Mesenchymal stem cell (in vitro differentiated cells and primary cell): ENCODE data around the gene MTSS2.
"Not testable (repeated sequence)": the region's sequence is repeated elsewhere in the genome, so short reads cannot be mapped to it uniquely, and the experiment has no call there.

Experiments
- DNase-seq: peaks from one replicate; pipeline ENCODE4 v3.0.0-alpha.2; 2013
- H2AFZ ChIP-seq: one replicate; pipeline ENCODE4 v1.6.1; 2013; ENCODE audit warnings: low read depth, mild to moderate bottlenecking, control low read depth, inconsistent platforms, low read length, moderate library complexity
- H2AK5ac ChIP-seq: 2 replicates; pipeline ENCODE4 v1.6.1; 2013; ENCODE audit warnings: low read length, moderate library complexity, mild to moderate bottlenecking, inconsistent platforms; ENCODE audit not compliant: severe bottlenecking
- H2BK120ac ChIP-seq: one replicate; pipeline ENCODE4 v1.6.1; 2013; ENCODE audit warnings: low read depth, mild to moderate bottlenecking, inconsistent platforms, low read length, moderate library complexity
- H2BK12ac ChIP-seq, 2 experiments: one replicate each; pipeline ENCODE4 v1.6.1; 2013; ENCODE audit warnings: inconsistent platforms in 2 of 2, low read length in 2 of 2, mild to moderate bottlenecking in 2 of 2, moderate library complexity in 2 of 2, control low read depth in 1 of 2
- H2BK15ac ChIP-seq: one replicate; pipeline ENCODE4 v1.6.1; 2013; ENCODE audit warnings: mild to moderate bottlenecking, low read depth, inconsistent platforms; ENCODE audit not compliant: poor library complexity, severe bottlenecking
- H2BK5ac ChIP-seq: 2 replicates; pipeline ENCODE4 v1.6.1; 2013; ENCODE audit warnings: low read depth, mild to moderate bottlenecking, low read length, control low read depth, inconsistent platforms; ENCODE audit not compliant: poor library complexity, severe bottlenecking
- H3K14ac ChIP-seq, 2 experiments: one replicate each; pipeline ENCODE4 v1.6.1; 2013; ENCODE audit warnings: inconsistent platforms in 2 of 2, low read length in 2 of 2, control low read depth in 1 of 2, mild to moderate bottlenecking in 1 of 2, moderate library complexity in 1 of 2
- H3K18ac ChIP-seq, 2 experiments: one replicate each; pipeline ENCODE4 v1.6.1; 2013; ENCODE audit warnings: inconsistent platforms in 2 of 2, low read length in 2 of 2, control low read depth in 1 of 2, low read depth in 1 of 2, mild to moderate bottlenecking in 1 of 2
- H3K23ac ChIP-seq, 2 experiments: one replicate each; pipeline ENCODE4 v1.6.1; 2013; ENCODE audit warnings: inconsistent platforms in 2 of 2, low read length in 2 of 2, mild to moderate bottlenecking in 2 of 2, moderate library complexity in 2 of 2, control low read depth in 1 of 2
- H3K27ac ChIP-seq: 2 replicates; pipeline ENCODE4 v1.5.1; 2013; ENCODE audit warnings: mild to moderate bottlenecking, moderate library complexity, low read length, control low read depth, inconsistent platforms; ENCODE audit not compliant: poor library complexity, severe bottlenecking
- H3K27me3 ChIP-seq, 2 experiments: 2 replicates each; pipeline versions ENCODE4 v1.6.1 to v1.7.0; 2013; ENCODE audit warnings: low read length in 2 of 2, mild to moderate bottlenecking in 2 of 2, moderate library complexity in 2 of 2, control low read depth in 1 of 2, inconsistent platforms in 1 of 2; ENCODE audit not compliant: control insufficient read depth in 1 of 2, insufficient read depth in 1 of 2
- H3K36me3 ChIP-seq, 2 experiments: 2 replicates each; pipeline versions ENCODE4 v1.6.1 to v1.7.0; 2013; ENCODE audit warnings: low read length in 2 of 2, control low read depth in 1 of 2, inconsistent platforms in 1 of 2, low read depth in 1 of 2, mild to moderate bottlenecking in 1 of 2; ENCODE audit not compliant: insufficient read depth in 2 of 2, control insufficient read depth in 1 of 2
- H3K4ac ChIP-seq, 2 experiments: one replicate each; pipeline ENCODE4 v1.6.1; 2013; ENCODE audit warnings: inconsistent platforms in 2 of 2, low read length in 2 of 2, mild to moderate bottlenecking in 2 of 2, moderate library complexity in 2 of 2, control low read depth in 1 of 2, low read depth in 1 of 2
- H3K4me1 ChIP-seq: 2 replicates; pipeline ENCODE4 v1.6.1; 2013; ENCODE audit warnings: low read depth, low read length, control low read depth; ENCODE audit not compliant: control insufficient read depth, insufficient read depth
- H3K4me2 ChIP-seq: 2 replicates; pipeline ENCODE4 v1.6.1; 2013; ENCODE audit warnings: low read length, mild to moderate bottlenecking, inconsistent platforms; ENCODE audit not compliant: poor library complexity, severe bottlenecking
- H3K4me3 ChIP-seq, 2 experiments: 2 replicates each; pipeline versions ENCODE4 v1.5.1 to v1.7.0; 2013; ENCODE audit warnings: low read length in 2 of 2, mild to moderate bottlenecking in 2 of 2, control low read depth in 1 of 2, low read depth in 1 of 2; ENCODE audit not compliant: insufficient read depth in 1 of 2
- H3K79me1 ChIP-seq: replicated peaks from 2 replicates; pipeline ENCODE4 v1.6.1; 2013; ENCODE audit warnings: mild to moderate bottlenecking, control low read depth, low read length, inconsistent platforms; ENCODE audit not compliant: poor library complexity, severe bottlenecking
- H3K9ac ChIP-seq: 2 replicates; pipeline ENCODE4 v1.7.0; 2013; ENCODE audit warnings: mild to moderate bottlenecking, low read length, moderate library complexity
- H3K9me3 ChIP-seq: 2 replicates; pipeline ENCODE4 v1.7.0; 2013; ENCODE audit warnings: mild to moderate bottlenecking, low read length; ENCODE audit not compliant: control insufficient read depth
- H4K8ac ChIP-seq: one replicate; pipeline ENCODE4 v1.6.1; 2013; ENCODE audit warnings: inconsistent platforms, mild to moderate bottlenecking, low read length, moderate library complexity
- H4K91ac ChIP-seq: one replicate; pipeline ENCODE4 v1.6.1; 2013; ENCODE audit warnings: mild to moderate bottlenecking, low read length, inconsistent platforms
- WGBS: methylation state at CpG from one replicate; pipeline ENCODE4 v1.1.7; 2013; ENCODE audit warnings: mixed read lengths; 5-methylcytosine and 5-hydroxymethylcytosine counted together

The MTSS2 gene

DNA sequence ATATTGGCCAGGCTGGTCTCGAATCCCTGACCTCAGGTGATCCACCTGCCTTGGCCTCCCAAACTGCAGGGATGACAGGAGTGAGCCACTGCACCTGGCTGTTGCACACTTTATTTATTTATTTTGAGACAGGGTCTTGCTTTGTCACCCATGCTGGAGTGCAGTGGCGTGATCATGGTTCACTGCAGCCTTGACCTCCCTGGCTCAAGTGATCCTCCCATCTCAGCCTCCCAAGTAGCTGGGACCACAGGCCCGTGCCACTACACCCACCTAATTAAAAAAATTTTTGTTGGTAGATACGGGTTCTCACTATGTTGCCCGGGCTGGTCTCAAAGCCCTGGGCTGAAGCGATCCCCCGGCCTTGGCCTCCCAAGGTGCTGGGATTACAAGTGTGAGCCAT, 42.6 kb downstream of the MTSS2 start:
- not testable (repeated sequence) for H2AFZ ChIP-seq, H3K14ac ChIP-seq, DNase-seq, H3K36me3 ChIP-seq, H3K4me3 ChIP-seq, H3K23ac ChIP-seq, H2BK120ac ChIP-seq, H3K9me3 ChIP-seq, H3K4me1 ChIP-seq, H3K79me1 ChIP-seq, H3K4ac ChIP-seq, H3K9ac ChIP-seq, H2BK12ac ChIP-seq, H2BK15ac ChIP-seq, H4K91ac ChIP-seq, H3K27ac ChIP-seq, H3K18ac ChIP-seq, H2AK5ac ChIP-seq, H2BK5ac ChIP-seq, H3K4me2 ChIP-seq, H4K8ac ChIP-seq, H3K27me3 ChIP-seq
- WGBS = 88% methylated on average over 7 of the region's 7 CpGs

GRCh38 chr16:70642633-70643032, 43.2 kb downstream of the MTSS2 start:
- H2AFZ ChIP-seq = no peak overlapping the region
- no peak overlapping the region for H3K14ac ChIP-seq
- H3K4me1 ChIP-seq = peaks cover 5% of the 10 kb centered on the region
- no peak overlapping the region for H2BK5ac ChIP-seq
- no peak overlapping the region for H3K18ac ChIP-seq
- no peak overlapping the region for H3K27ac ChIP-seq
- H2BK120ac ChIP-seq = no peak overlapping the region
- no CpG with 5 or more reads among the region's 1 CpG for WGBS
- H3K27me3 ChIP-seq = no peaks in the 10 kb centered on the region
- no peak overlapping the region for H3K23ac ChIP-seq
- H2BK15ac ChIP-seq = no peak overlapping the region
- no peak for DNase-seq
- H3K4me2 ChIP-seq = no peak overlapping the region
- H3K9ac ChIP-seq = no peak overlapping the region
- H3K4ac ChIP-seq = no peak overlapping the region
- H4K91ac ChIP-seq = no peak overlapping the region
- no peak overlapping the region for H3K4me3 ChIP-seq
- no peaks in the 10 kb centered on the region for H3K9me3 ChIP-seq
- H4K8ac ChIP-seq = no peak overlapping the region
- H2BK12ac ChIP-seq = no peak overlapping the region
- H3K79me1 ChIP-seq = no peaks in the 10 kb centered on the region
- no peaks in the 10 kb centered on the region for H3K36me3 ChIP-seq
- H2AK5ac ChIP-seq = no peak overlapping the region

GRCh38 chr16:70638814-70639792, 46.8 kb downstream of the MTSS2 start:
- Histone ChIP-seq H3K79me1 (no peaks in the 10 kb centered on the region), H2BK12ac (peak overlapping the region; percentile 6 to 83), H3K9ac (peak overlapping the region; percentile 10), H3K36me3 (no peaks in the 10 kb centered on the region), H3K18ac (peak overlapping the region; percentile 57 to 79), H2BK5ac (no peak overlapping the region), H3K4me3 (no peak overlapping the region), H3K27me3 (no peaks in the 10 kb centered on the region), H3K9me3 (no peaks in the 10 kb centered on the region), H3K14ac (peak overlapping the region in 1 of 2 experiments; percentile 30), H3K4ac (peak overlapping the region in 1 of 2 experiments; percentile 40), H4K91ac (no peak overlapping the region), H2BK120ac (peak overlapping the region; percentile 29), H3K27ac (no peak overlapping the region), H3K4me2 (no peak overlapping the region), H2AFZ (peak overlapping the region; percentile 3), H2BK15ac (peak overlapping the region; percentile 21), H2AK5ac (no peak overlapping the region), H3K4me1 (peaks cover 6% of the 10 kb centered on the region), H4K8ac (no peak overlapping the region), H3K23ac (no peak overlapping the region)
- DNase-seq = peak; percentile 98
- 49% methylated on average over 18 of the region's 18 CpGs for WGBS
